GM12865 (cell line): ENCODE data around the gene HMCN1.

Experiments used
- DNase-seq: peaks from one replicate; pipeline ENCODE4 v3.0.0; 2010; ENCODE audit warnings: low read depth
- H3K4me3 ChIP-seq: 2 replicates; pipeline ENCODE4 v1.5.1; 2011; ENCODE audit warnings: mild to moderate bottlenecking, low read depth, low read length, control low read depth
- CTCF ChIP-seq: IDR thresholded peaks from 2 replicates; pipeline ENCODE4 v1.5.1; 2011; ENCODE audit warnings: low read length, control low read depth, low read depth, inconsistent platforms; ENCODE audit not compliant: insufficient read depth; ENCODE audit errors: missing control alignments

The HMCN1 gene

GRCh38 chr1:186139701-186140100 is 405.5 kb downstream of the HMCN1 start:
- DNase-seq, result no peak
- no peak overlapping the region for H3K4me3 ChIP-seq
- no peak for TF ChIP-seq CTCF

GRCh38 chr1:186142159-186142558 is 408.0 kb downstream of the HMCN1 start:
- no peak for DNase-seq
- no peak overlapping the region for H3K4me3 ChIP-seq
- TF ChIP-seq CTCF, result no peak

- no peak overlapping the region for H3K4me3 ChIP-seq
- no peak for TF ChIP-seq CTCF
- no peak for DNase-seq
Observed at GRCh38 chr1:186142916-186143315, 408.7 kb downstream of the HMCN1 start.

GRCh38 chr1:186143481-186143880 is 409.3 kb downstream of the HMCN1 start:
- no peak for TF ChIP-seq CTCF
- H3K4me3 ChIP-seq, result no peak overlapping the region
- DNase-seq, result no peak

- no peak for DNase-seq
- TF ChIP-seq CTCF, result no peak
- no peak overlapping the region for H3K4me3 ChIP-seq
Observed at GRCh38 chr1:186144505-186144904, 410.3 kb downstream of the HMCN1 start.

- no peak for TF ChIP-seq CTCF
- H3K4me3 ChIP-seq, result no peak overlapping the region
- DNase-seq, result no peak
Observed at GRCh38 chr1:186146974-186147373, 412.8 kb downstream of the HMCN1 start.

- H3K4me3 ChIP-seq, result no peak overlapping the region
- no peak for TF ChIP-seq CTCF
- DNase-seq, result no peak
Observed at GRCh38 chr1:186149591-186149990, 415.4 kb downstream of the HMCN1 start.
